ENCODE data around the gene RNF111. TPM values are rescaled to one million over a fixed set of nuclear protein-coding genes. Genes with fewer than 3 reads are reported as not detected.

Gene RNF111
- total and polyA plus RNA-seq, 5 donors, result 8.0 to 29.4 (median 24.8) TPM

DNA sequence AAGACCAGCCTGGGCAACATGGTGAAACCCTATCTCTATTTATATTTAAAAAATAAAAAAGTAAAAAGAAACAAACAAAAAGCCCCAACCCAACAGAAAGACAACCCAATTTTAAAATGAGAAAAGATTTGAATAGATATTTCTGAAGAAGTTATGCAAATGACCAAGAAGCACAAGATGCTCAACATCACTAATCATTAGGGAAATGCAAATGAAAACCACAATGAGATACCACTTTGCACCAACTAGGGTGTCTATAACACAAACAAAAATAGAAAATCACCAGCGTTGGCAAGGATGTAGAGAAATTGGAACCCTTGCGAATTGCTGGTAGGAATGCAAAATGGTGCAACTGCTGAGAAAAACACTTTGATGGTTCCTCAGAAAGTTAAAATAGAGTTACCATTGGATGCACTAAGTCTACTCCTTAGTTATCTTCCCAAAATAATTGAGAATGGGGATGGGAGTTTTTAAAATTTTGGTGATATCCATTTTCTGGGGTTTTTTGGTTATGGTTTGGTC lies 71.7 kb downstream of the RNF111 start:
- H3K27me3 ChIP-seq (ENCODE audit: control insufficient read depth, insufficient read depth), result no peaks in the 10 kb centered on the region
- H3K4me1 ChIP-seq (ENCODE audit: control insufficient read depth, insufficient read depth, low read length), result no peaks in the 10 kb centered on the region
- 94% methylated on average over 2 of the region's 2 CpGs for WGBS
- intact Hi-C loops (cut with DNase I), result no loop called here
- no peak overlapping the region for H3K4me3 ChIP-seq (ENCODE audit: low read length)
- no peak overlapping the region for H3K27ac ChIP-seq (ENCODE audit: low read length)
- ATAC-seq (no peak), DNase-seq (no peak)
- no peaks in the 10 kb centered on the region for H3K9me3 ChIP-seq (ENCODE audit: control insufficient read depth, low read length)

DNA sequence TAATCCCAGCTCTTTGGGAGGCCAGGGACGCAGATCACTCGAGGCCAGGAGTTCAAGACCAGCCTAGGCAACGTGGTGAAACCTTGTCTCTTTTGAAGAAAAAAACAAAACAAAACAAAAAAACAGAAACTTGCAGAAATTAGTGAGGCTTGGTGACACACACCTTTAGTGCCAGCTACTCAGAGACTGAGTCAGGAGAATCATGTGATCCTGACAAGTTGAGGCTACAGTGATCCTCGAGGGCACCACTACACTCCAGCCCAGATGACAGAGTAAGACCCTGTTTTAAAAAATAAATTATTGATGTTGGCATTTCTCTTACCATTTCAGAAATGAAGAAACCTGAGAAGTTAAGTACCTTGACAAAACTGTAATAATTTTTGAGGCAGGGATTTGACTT lies 72.9 kb downstream of the RNF111 start:
- intact Hi-C loops (cut with DNase I), result no loop called here
- no peaks in the 10 kb centered on the region for H3K4me1 ChIP-seq (ENCODE audit: control insufficient read depth, insufficient read depth, low read length)
- no peaks in the 10 kb centered on the region for H3K27me3 ChIP-seq (ENCODE audit: control insufficient read depth, insufficient read depth)
- H3K27ac ChIP-seq (ENCODE audit: low read length), result no peak overlapping the region
- ATAC-seq (no peak), DNase-seq (no peak)
- H3K4me3 ChIP-seq (ENCODE audit: low read length), result no peak overlapping the region
- H3K9me3 ChIP-seq (ENCODE audit: control insufficient read depth, low read length), result no peaks in the 10 kb centered on the region
- 94% methylated on average over 4 of the region's 4 CpGs for WGBS

DNA sequence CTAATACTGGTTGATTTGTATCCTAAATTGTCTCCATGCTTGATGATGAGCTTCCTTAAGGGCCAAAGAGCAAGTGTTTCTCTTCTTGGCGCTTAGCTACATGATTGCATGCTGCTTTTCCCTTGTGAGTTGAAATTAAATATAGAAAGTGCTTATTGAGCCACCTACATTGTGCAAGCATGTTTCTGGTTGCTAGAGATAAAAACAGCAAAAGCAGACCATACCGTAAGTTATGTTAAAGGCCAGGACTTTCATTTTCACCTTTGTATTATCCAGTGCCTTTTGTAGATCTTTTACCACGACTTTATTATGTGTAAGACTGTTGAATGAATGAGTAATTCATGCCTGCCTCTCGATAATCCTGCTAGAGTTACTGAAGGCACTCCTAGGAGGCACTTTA lies 75.6 kb downstream of the RNF111 start:
- no peaks in the 10 kb centered on the region for H3K27me3 ChIP-seq (ENCODE audit: control insufficient read depth, insufficient read depth)
- ATAC-seq, result no peak
- no peaks in the 10 kb centered on the region for H3K9me3 ChIP-seq (ENCODE audit: control insufficient read depth, low read length)
- no peak overlapping the region for H3K27ac ChIP-seq (ENCODE audit: low read length)
- DNase-seq, result no peak
- WGBS, result 75% methylated on average over 4 of the region's 4 CpGs
- H3K4me1 ChIP-seq (ENCODE audit: control insufficient read depth, insufficient read depth, low read length), result no peaks in the 10 kb centered on the region
- intact Hi-C loops (cut with DNase I), result no loop called here
- no peak overlapping the region for H3K4me3 ChIP-seq (ENCODE audit: low read length)

DNA sequence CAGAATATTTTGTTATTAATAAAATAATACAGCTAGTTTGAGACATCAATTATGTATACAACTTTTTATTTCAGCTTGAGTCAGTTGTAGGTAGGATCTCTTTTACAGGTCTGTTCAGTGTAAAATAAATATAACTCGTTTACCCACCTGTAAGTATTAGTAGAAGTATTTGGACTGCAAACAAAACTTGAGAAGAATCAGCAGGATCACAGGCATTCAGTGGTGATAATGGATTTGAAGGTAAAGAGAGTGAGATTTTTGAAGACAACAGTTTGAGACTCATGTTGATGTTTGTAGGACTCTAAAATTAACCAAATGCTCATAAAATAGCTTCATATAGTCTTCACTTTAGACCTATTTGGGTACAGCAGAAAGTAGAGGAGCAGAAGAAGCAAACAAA lies 82.0 kb downstream of the RNF111 start:
- no peak for DNase-seq
- no peak overlapping the region for H3K4me3 ChIP-seq (ENCODE audit: low read length)
- 97% methylated on average over 1 of the region's 1 CpG for WGBS
- intact Hi-C loops (cut with DNase I), result no loop called here
- H3K27ac ChIP-seq (ENCODE audit: low read length), result no peak overlapping the region
- H3K9me3 ChIP-seq (ENCODE audit: control insufficient read depth, low read length), result no peaks in the 10 kb centered on the region
- H3K4me1 ChIP-seq (ENCODE audit: control insufficient read depth, insufficient read depth, low read length), result no peaks in the 10 kb centered on the region
- no peaks in the 10 kb centered on the region for H3K27me3 ChIP-seq (ENCODE audit: control insufficient read depth, insufficient read depth)
- no peak for ATAC-seq

DNA sequence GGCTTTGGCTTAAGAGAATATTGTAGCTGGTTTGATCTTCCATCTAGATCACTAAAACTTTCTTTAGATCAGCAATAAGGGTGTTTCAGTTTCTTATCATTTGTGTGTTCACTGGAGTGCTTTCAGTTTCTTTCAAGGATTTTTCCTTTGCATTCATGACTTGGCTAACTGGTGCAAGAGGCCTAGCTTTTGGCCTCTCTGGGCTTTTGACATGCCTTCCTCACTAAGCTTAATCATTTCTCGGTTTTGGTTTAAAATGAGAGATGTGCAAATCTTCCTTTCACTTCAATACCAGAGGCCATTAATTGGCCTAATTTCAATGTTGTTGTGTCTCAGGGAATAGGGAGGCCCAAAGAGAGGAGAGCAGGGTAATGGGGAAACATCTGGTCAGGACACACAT lies 87.1 kb downstream of the RNF111 start:
- Histone ChIP-seq H3K27ac (ENCODE audit: low read length) (no peak overlapping the region), H3K4me3 (ENCODE audit: low read length) (no peak overlapping the region), H3K27me3 (ENCODE audit: control insufficient read depth, insufficient read depth) (no peaks in the 10 kb centered on the region), H3K9me3 (ENCODE audit: control insufficient read depth, low read length) (no peaks in the 10 kb centered on the region), H3K4me1 (ENCODE audit: control insufficient read depth, insufficient read depth, low read length) (no peaks in the 10 kb centered on the region)
- no peak for ATAC-seq
- DNase-seq, result no peak
- 95% methylated on average over 1 of the region's 1 CpG for WGBS
- intact Hi-C loops (cut with DNase I), result no loop called here

DNA sequence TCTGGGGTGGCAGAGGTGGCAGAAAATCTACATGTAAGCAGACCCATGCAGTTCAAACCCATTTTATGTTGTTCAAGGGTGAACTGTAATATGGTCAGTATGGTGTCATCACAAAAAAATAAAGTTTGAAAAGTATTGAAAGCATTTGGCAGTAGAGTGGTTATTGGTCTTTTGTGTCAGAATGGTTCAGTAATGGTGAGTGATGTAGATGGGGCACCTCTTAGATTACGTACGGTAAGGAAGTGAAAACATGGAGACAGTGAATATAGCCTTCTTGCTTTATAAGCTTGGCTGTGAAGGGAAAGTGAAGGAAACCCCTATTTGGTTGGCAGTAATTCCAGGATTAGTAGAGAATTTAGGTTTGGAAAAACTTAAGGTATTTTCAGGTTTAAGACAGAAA lies 100.3 kb downstream of the RNF111 start:
- Histone ChIP-seq H3K4me1 (ENCODE audit: control insufficient read depth, insufficient read depth, low read length) (no peaks in the 10 kb centered on the region), H3K27me3 (ENCODE audit: control insufficient read depth, insufficient read depth) (no peaks in the 10 kb centered on the region), H3K27ac (ENCODE audit: low read length) (no peak overlapping the region), H3K9me3 (ENCODE audit: control insufficient read depth, low read length) (no peaks in the 10 kb centered on the region), H3K4me3 (ENCODE audit: low read length) (no peak overlapping the region)
- 97% methylated on average over 2 of the region's 2 CpGs for WGBS
- intact Hi-C loops (cut with DNase I), result loop anchor here in 1 of 4 donors (10.0 kb wide), 1 partner anchor 103 kb away; the partner anchor contains the start of gene RNF111
- no peak for ATAC-seq
- DNase-seq, result no peak

DNA sequence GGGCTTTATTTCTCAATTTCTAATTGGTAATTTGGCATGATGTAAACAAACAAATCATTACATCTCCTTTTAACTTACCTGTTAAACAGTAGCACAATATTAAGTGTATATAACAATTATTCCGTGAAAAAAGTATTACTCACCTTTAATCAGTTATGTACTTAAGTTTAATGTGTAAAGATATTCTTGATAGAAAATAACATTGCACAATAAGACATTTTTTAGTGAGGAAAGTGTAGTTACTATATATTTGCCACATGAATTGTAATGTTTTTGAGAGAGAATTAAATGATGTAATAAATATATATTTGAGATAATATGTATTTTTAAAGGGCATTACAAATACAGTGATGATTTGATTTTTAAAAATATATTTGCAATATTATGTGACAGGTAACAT lies 106.6 kb downstream of the RNF111 start:
- Histone ChIP-seq H3K27ac (ENCODE audit: low read length) (no peak overlapping the region), H3K4me1 (ENCODE audit: control insufficient read depth, insufficient read depth, low read length) (no peaks in the 10 kb centered on the region), H3K9me3 (ENCODE audit: control insufficient read depth, low read length) (no peaks in the 10 kb centered on the region), H3K4me3 (ENCODE audit: low read length) (no peak overlapping the region), H3K27me3 (ENCODE audit: control insufficient read depth, insufficient read depth) (no peaks in the 10 kb centered on the region)
- no peak for DNase-seq
- intact Hi-C loops (cut with DNase I), result no loop called here
- no peak for ATAC-seq
- WGBS, result 97% methylated on average over 1 of the region's 1 CpG

DNA sequence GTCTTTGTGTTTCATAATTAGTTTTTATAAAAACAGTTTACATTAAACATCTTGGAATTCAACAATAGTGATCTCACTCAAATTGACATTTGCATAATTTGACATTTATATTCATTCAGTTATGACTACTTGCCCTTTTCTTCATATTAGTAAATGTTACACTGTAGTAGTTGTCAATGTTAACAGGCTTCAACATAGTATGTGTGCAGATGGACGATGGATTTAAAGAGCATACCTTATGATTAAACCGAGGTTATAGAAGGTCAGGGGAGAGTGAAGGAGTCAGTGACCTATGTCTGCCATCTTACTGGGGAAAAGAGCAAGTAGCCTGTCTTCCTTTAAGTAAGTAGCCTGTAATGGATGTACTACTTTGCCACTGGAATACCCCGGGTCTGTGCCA lies 109.0 kb downstream of the RNF111 start:
- H3K27me3 ChIP-seq (ENCODE audit: control insufficient read depth, insufficient read depth), result no peaks in the 10 kb centered on the region
- no peaks in the 10 kb centered on the region for H3K4me1 ChIP-seq (ENCODE audit: control insufficient read depth, insufficient read depth, low read length)
- WGBS, result 94% methylated on average over 3 of the region's 3 CpGs
- no peaks in the 10 kb centered on the region for H3K9me3 ChIP-seq (ENCODE audit: control insufficient read depth, low read length)
- no peak for ATAC-seq
- H3K4me3 ChIP-seq (ENCODE audit: low read length), result no peak overlapping the region
- no peak for DNase-seq
- intact Hi-C loops (cut with DNase I), result no loop called here
- no peak overlapping the region for H3K27ac ChIP-seq (ENCODE audit: low read length)

DNA sequence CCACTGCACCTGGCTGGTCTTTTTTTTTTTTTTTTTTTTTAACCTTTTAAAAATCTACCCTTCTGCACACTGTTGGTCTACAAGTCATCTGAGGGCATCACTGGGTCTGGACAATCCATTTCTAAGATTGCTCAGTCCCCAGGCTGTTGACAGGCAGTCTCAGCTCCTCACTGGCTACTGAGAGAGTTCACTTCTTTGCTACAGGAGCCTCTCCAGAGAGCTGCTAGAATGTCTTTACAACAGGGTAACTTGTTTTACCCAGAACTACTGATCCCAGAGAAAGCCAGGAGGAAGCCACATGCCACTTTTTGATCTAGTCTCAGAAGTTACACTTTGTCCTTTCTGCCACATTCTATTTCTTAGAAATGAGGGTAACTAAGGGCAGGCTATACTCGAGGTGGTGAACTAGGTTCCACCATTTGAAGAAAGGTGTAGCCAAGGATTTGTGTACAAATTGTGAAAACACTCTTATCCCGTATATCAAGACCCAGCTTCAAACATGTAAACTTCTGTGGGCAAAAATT lies 111.8 kb downstream of the RNF111 start:
- Histone ChIP-seq H3K4me3 (ENCODE audit: low read length) (no peak overlapping the region), H3K4me1 (ENCODE audit: control insufficient read depth, insufficient read depth, low read length) (no peaks in the 10 kb centered on the region), H3K27me3 (ENCODE audit: control insufficient read depth, insufficient read depth) (no peaks in the 10 kb centered on the region), H3K27ac (ENCODE audit: low read length) (no peak overlapping the region), H3K9me3 (ENCODE audit: control insufficient read depth, low read length) (no peaks in the 10 kb centered on the region)
- intact Hi-C loops (cut with DNase I), result no loop called here
- ATAC-seq (no peak), DNase-seq (no peak)
- 84% methylated on average over 2 of the region's 2 CpGs for WGBS

DNA sequence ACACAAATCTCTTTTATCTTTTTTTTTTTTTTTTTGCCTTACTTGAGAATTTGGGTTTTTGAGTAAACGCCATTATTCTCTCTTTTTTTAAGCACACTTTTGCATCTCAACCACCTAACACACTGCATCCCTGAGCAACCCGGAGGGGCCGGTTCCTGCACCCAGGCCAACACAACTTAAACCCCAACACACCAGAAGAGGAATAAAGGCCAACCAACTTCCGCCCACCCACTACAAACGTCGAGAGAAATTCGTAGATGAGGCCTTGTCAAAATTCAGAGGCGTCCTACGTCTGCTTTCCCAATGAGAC lies 117.1 kb downstream of the RNF111 start:
- H3K9me3 ChIP-seq (ENCODE audit: control insufficient read depth, low read length), result no peaks in the 10 kb centered on the region
- H3K4me1 ChIP-seq (ENCODE audit: control insufficient read depth, insufficient read depth, low read length), result no peaks in the 10 kb centered on the region
- H3K27ac ChIP-seq (ENCODE audit: low read length), result no peak overlapping the region
- intact Hi-C loops (cut with DNase I), result no loop called here
- H3K27me3 ChIP-seq (ENCODE audit: control insufficient read depth, insufficient read depth), result no peaks in the 10 kb centered on the region
- 3% methylated on average over 9 of the region's 9 CpGs for WGBS
- ATAC-seq, result peak; percentile 18 to 51
- DNase-seq, result no peak
- peak overlapping the region; percentile 72 for H3K4me3 ChIP-seq (ENCODE audit: low read length)

DNA sequence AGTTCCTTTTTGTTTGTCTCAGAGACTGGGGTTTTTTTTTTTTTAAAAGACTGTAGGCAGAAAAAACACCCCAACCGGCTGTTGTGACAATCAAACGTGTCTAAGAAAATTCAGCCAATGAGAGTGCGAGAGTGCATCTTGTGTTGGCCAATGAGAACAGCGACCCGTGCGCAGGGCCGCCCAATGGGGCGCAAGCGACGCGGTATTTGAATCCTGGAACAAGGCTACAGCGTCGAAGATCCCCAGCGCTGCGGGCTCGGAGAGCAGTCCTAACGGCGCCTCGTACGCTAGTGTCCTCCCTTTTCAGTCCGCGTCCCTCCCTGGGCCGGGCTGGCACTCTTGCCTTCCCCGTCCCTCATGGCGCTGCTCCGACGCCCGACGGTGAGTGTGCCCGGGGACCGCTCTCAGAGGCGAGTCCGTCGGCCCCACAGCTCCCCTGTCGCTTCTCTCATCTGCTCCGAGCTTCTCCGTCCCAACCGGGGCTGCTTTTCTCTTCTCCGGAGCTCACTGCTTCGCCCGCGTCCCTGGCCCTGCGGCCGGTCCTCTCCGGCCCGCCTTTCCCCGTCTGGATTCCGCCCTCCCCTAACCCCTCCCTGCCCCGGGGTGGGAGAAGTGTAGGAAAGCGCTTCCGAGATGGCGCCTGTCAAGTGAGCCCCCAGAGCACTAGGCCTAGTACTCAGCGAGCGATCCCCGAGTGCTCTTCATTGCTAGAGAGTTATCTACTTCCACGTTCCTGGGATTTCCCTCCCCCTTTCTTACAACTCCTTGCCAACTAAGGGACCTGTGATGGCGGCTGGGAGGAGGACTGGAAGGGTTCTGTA lies 117.7 kb downstream of the RNF111 start, which contains the start of gene CCNB2:
TSS of gene CCNB2 (plus strand) at position 235 of the 821 bp plus-strand sequence. CDS start at position 358, 123 bp downstream.
- Histone ChIP-seq H3K27me3 (ENCODE audit: control insufficient read depth, insufficient read depth) (no peaks in the 10 kb centered on the region), H3K4me3 (ENCODE audit: low read length) (peak within 1 kb of the TSS; percentile 72), H3K4me1 (ENCODE audit: control insufficient read depth, insufficient read depth, low read length) (no peaks in the 10 kb centered on the region), H3K9me3 (ENCODE audit: control insufficient read depth, low read length) (no peaks in the 10 kb centered on the region), H3K27ac (ENCODE audit: low read length) (no peak within 1 kb of the TSS)
- under 1% methylated on average over 57 of the region's 57 CpGs for WGBS
- intact Hi-C loops (cut with DNase I), result no loop called here
- ATAC-seq (peak; percentile 99), DNase-seq (peak; percentile 81 to 93 (median 92))

Measured in right cardiac atrium (tissue), 5 donors.